ENCODE measurements around the gene DENND4B. TPM values are rescaled to one million over a fixed set of nuclear protein-coding genes. Genes with fewer than 3 reads are reported as not detected.

The DENND4B gene
- total and polyA plus RNA-seq, 9 of the 15 experiments (the other 6 are each of a cell fraction or from before 2014, with no cell fraction given), result 9.5 to 80.5 (median 23.1) TPM

GRCh38 chr1:153946622-153947241, at the start of gene DENND4B (continued):
- TF ChIP-seq CHD7 (IDR thresholded peaks at IDR 0.05; ENCODE audit: low read depth, low read length) (no peak), SREBF2 (CRISPR knock-in tag; IDR thresholded peaks at IDR 0.05) (no peak), BRD4 (IDR thresholded peaks at IDR 0.05) (no peak), RAD21 (CRISPR knock-in tag; conservative IDR thresholded peaks at IDR 0.05 in 1 of 2, IDR thresholded peaks at IDR 0.05 in 1 of 2) (peak; percentile 44 to 57; a peak in 3 of 4 replicates), SNRNP70 (optimal IDR thresholded peaks at IDR 0.05; ENCODE audit: low read depth, low read length) (no peak), EZH2 (IDR thresholded peaks at IDR 0.05; ENCODE audit: borderline replicate concordance, low read depth, low read length) (no peak), ZBTB7A (IDR thresholded peaks at IDR 0.05; ENCODE audit: borderline replicate concordance, control insufficient read depth, low read depth, low read length) (peak; percentile 67; the same call in 1 of the 2 replicates), POLR2G (IDR thresholded peaks at IDR 0.05; ENCODE audit: low read depth, low read length) (peak; percentile 77), TSHZ1 (CRISPR knock-in tag; IDR thresholded peaks at IDR 0.05) (no peak)
- TF ChIP-seq, protein P1, sequence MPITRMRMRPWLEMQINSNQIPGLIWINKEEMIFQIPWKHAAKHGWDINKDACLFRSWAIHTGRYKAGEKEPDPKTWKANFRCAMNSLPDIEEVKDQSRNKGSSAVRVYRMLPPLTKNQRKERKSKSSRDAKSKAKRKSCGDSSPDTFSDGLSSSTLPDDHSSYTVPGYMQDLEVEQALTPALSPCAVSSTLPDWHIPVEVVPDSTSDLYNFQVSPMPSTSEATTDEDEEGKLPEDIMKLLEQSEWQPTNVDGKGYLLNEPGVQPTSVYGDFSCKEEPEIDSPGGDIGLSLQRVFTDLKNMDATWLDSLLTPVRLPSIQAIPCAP (CRISPR knock-in tag; IDR thresholded peaks at IDR 0.05; ENCODE audit: borderline replicate concordance), result no peak

Measured in K562 (cell line).